K562 (cell line): ENCODE results near the gene GPR162. TPM values are rescaled to one million over a fixed set of nuclear protein-coding genes. Genes with fewer than 3 reads are reported as not detected.

Experiments used
- ARID1B ChIP-seq: fragments of 450-650 bp; IDR thresholded peaks from 2 replicates; pipeline ENCODE4 v1.6.1; 2016; ENCODE audit warnings: antibody characterized with exemption, mild to moderate bottlenecking, inconsistent platforms
- BACH1 ChIP-seq: fragments of 200-800 bp; sonication (Bioruptor generic); IDR thresholded peaks from 2 replicates; pipeline ENCODE4 v1.6.1; 2016; ENCODE audit warnings: missing genetic modification characterization, missing compliant biosample characterization
- BMI1 ChIP-seq: fragments of 150-350 bp; IDR thresholded peaks from 2 replicates; pipeline ENCODE4 v1.6.1; 2014; ENCODE audit warnings: low read length
- CCNT2 ChIP-seq: IDR thresholded peaks from 2 replicates; pipeline ENCODE4 v1.6.1; 2011; ENCODE audit warnings: borderline replicate concordance, low read depth, mild to moderate bottlenecking, moderate library complexity, mixed read lengths, low read length; ENCODE audit not compliant: insufficient read length; ENCODE audit errors: extremely low read depth
- CREM ChIP-seq: IDR thresholded peaks from 2 replicates; pipeline ENCODE4 v1.6.1; 2014; ENCODE audit warnings: antibody characterized with exemption, low read depth
- ETV1 ChIP-seq: fragments of 450-650 bp; conservative IDR thresholded peaks from 2 replicates; pipeline ENCODE4 v1.6.1; 2016; ENCODE audit warnings: missing genetic modification characterization, control low read depth, low read depth, missing compliant biosample characterization
- FOXP1 ChIP-seq: sonication (generic); formaldehyde crosslinking; IDR thresholded peaks from 2 replicates; pipeline ENCODE4 v1.8.0; 2022; ENCODE audit warnings: mild to moderate bottlenecking, missing genetic modification reagents
- HINFP ChIP-seq: fragments of 450-650 bp; conservative IDR thresholded peaks from 2 replicates; pipeline ENCODE4 v1.6.1; 2016; ENCODE audit warnings: missing genetic modification characterization, low read depth, mild to moderate bottlenecking, control low read depth, missing compliant biosample characterization
- HNRNPL ChIP-seq: fragments of 200-400 bp; formaldehyde crosslinking; IDR thresholded peaks from 2 replicates; pipeline ENCODE4 v1.6.1; 2017; ENCODE audit warnings: low read depth, mild to moderate bottlenecking, low read length
- HSF4 ChIP-seq: fragments of 250-450 bp; sonication (Bioruptor Pico); IDR thresholded peaks from 2 replicates; pipeline ENCODE4 v2.1.2; 2022; ENCODE audit warnings: mild to moderate bottlenecking, moderate library complexity, borderline replicate concordance
- L3MBTL2 ChIP-seq: fragments of 450-650 bp; IDR thresholded peaks from 2 replicates; pipeline ENCODE4 v1.6.1; 2016; ENCODE audit warnings: mild to moderate bottlenecking, moderate library complexity
- LARP7 ChIP-seq: fragments of 450-650 bp; IDR thresholded peaks from 2 replicates; pipeline ENCODE4 v1.6.1; 2016
- MEIS2 ChIP-seq: fragments of 450-650 bp; IDR thresholded peaks from 2 replicates; pipeline ENCODE4 v1.6.1; 2014; ENCODE audit warnings: mild to moderate bottlenecking; ENCODE audit not compliant: partially characterized antibody
- RBM22 ChIP-seq: fragments of 200-400 bp; formaldehyde crosslinking; IDR thresholded peaks from 2 replicates; pipeline ENCODE4 v1.6.1; 2018; ENCODE audit warnings: low read length, low read depth; ENCODE audit not compliant: poor library complexity, severe bottlenecking
- RBM25 ChIP-seq: fragments of 200-400 bp; formaldehyde crosslinking; IDR thresholded peaks from 2 replicates; pipeline ENCODE4 v1.6.1; 2018; ENCODE audit warnings: low read length, low read depth, moderate library complexity; ENCODE audit not compliant: severe bottlenecking
- RCOR1 ChIP-seq, 2 experiments: IDR thresholded peaks; 2 replicates each; pipeline ENCODE4 v1.6.1; 2012; ENCODE audit warnings: low read depth in 2 of 2, low read length in 2 of 2, borderline replicate concordance in 1 of 2, improper control_type of control experiment in 1 of 2
- SMARCB1 ChIP-seq: IDR thresholded peaks from 2 replicates; pipeline ENCODE4 v1.6.1; 2011; ENCODE audit warnings: improper control_type of control experiment, low read depth; ENCODE audit not compliant: insufficient read length
- STAT5B ChIP-seq: fragments of 250-450 bp; sonication (Bioruptor Pico); IDR thresholded peaks from 2 replicates; pipeline ENCODE4 v1.8.0; 2021; ENCODE audit warnings: mild to moderate bottlenecking, inconsistent platforms
- TRIM24 ChIP-seq, 2 experiments: fragments of 450-650 bp; IDR thresholded peaks; 2 replicates each; pipeline ENCODE4 v1.6.1; 2016
- ZBTB49 ChIP-seq: sonication (generic); formaldehyde crosslinking; IDR thresholded peaks from 2 replicates; pipeline ENCODE4 v1.8.0; 2022; ENCODE audit warnings: missing genetic modification reagents, mild to moderate bottlenecking, borderline replicate concordance
- ZNF398 ChIP-seq: fragments of 250-450 bp; sonication (Bioruptor Pico); IDR thresholded peaks from 2 replicates; pipeline ENCODE4 v1.8.0; 2021; ENCODE audit warnings: moderate library complexity, mild to moderate bottlenecking, inconsistent platforms
- ZNF780A ChIP-seq: fragments of 250-450 bp; sonication (Bioruptor Pico); IDR thresholded peaks from 2 replicates; pipeline ENCODE4 v1.5.0; 2021; ENCODE audit warnings: mild to moderate bottlenecking
- ZNF79 ChIP-seq: fragments of 250-450 bp; sonication (Bioruptor Pico); IDR thresholded peaks from 2 replicates; pipeline ENCODE4 v1.4.0; 2020; ENCODE audit warnings: low read depth, mild to moderate bottlenecking, moderate library complexity
- polyA plus RNA-seq, 8 experiments: library from polyadenylated mRNA; depleted of rRNA in 4 of 8; stranded (reverse) in 5 of 8; unstranded in 3 of 8; fragments of >200 nt; fragmentation: Nextera tagmentation in 2 of 8; fragmentation: Illumina TruSeq in 1 of 8; extraction: Ambion mirVana in 2 of 8; extraction: Trizol in 1 of 8; gene quantifications; 2 replicates each; pipeline versions ENCODE4 v1.2.1 to v1.2.3, GENCODE V29; 2011 to 2014; ENCODE audit warnings: inconsistent platforms in 1 of 8, missing spikeins in 1 of 8
- total RNA-seq, 7 experiments: library from RNA; depleted of rRNA in 6 of 7; stranded (reverse); fragments of >200 nt in 6 of 7; fragmentation: Illumina TruSeq in 2 of 7; extraction: Trizol in 2 of 7; gene quantifications; 2 replicates each; pipeline versions ENCODE4 v1.2.1 to v1.2.3, GENCODE V29; 2011 to 2021; ENCODE audit warnings: low replicate concordance in 1 of 7

Gene GPR162
- total and polyA plus RNA-seq, 9 of the 15 experiments (the other 6 are each of a cell fraction or from before 2014, with no cell fraction given), result 0.65 to 1.8 (median 1.1) TPM; not detected in 2

GRCh38 chr12:6873094-6874014 lies 51.7 kb downstream of the GPR162 start, which contains the start of gene SPSB2 (continued):
- TF ChIP-seq RCOR1 (IDR thresholded peaks at IDR 0.05; ENCODE audit: borderline replicate concordance in 1 of 2, low read depth in 2 of 2, low read length in 2 of 2), result no peak
- no peak for TF ChIP-seq HSF4 (CRISPR knock-in tag)
- TF ChIP-seq RBM25, result no peak
- TF ChIP-seq ZNF79 (CRISPR knock-in tag), result no peak
- no peak for TF ChIP-seq FOXP1 (CRISPR knock-in tag)
- no peak for TF ChIP-seq LARP7
- no peak for TF ChIP-seq HINFP (tag)
- TF ChIP-seq STAT5B (CRISPR knock-in tag), result no peak
- no peak for TF ChIP-seq ZNF780A (CRISPR knock-in tag)
- TF ChIP-seq HNRNPL, result no peak; the same call in 1 of the 2 replicates
- TF ChIP-seq SMARCB1, result no peak
- TF ChIP-seq MEIS2, result no peak
- TF ChIP-seq BACH1 (tag), result no peak
- 0 out of 2 replicates have a peak, but pooled peaks have one; percentile 23 for TF ChIP-seq ARID1B
- TF ChIP-seq ZNF398, result no peak
- no peak for TF ChIP-seq RBM22
- peak; percentile 88 for TF ChIP-seq CCNT2
- TF ChIP-seq L3MBTL2, result no peak
- TF ChIP-seq BMI1, result no peak
- no peak for TF ChIP-seq ETV1 (tag)
- TF ChIP-seq CREM, result no peak
- 0 out of 4 replicates have a peak, but pooled peaks of 1 of the 2 experiments have one; percentile 10 for TF ChIP-seq TRIM24 (IDR thresholded peaks at IDR 0.05)
- TF ChIP-seq ZBTB49 (CRISPR knock-in tag), result no peak
